CD4-positive, alpha-beta T cell treated with Interleukin-2 at 100 ng/mL for 4 hours (primary cell): ENCODE data around the gene TSPAN2.
A peak's percentile ranks its signal among the peaks of the same experiment; 100 is the strongest.

Source experiments
- DNase-seq: peaks from one replicate; pipeline ENCODE4 v3.0.0-alpha.2; 2020; ENCODE audit warnings: low spot score

The TSPAN2 gene

GRCh38 chr1:115113766-115114165 lies 24.5 kb upstream of the TSPAN2 start:
- DNase-seq, result no peak

- peak; percentile 63 for DNase-seq
Observed at GRCh38 chr1:115112496-115113375, 23.4 kb upstream of the TSPAN2 start.

- no peak for DNase-seq
Observed at GRCh38 chr1:115107516-115108260, 18.4 kb upstream of the TSPAN2 start.

GRCh38 chr1:115105831-115106230 lies 16.5 kb upstream of the TSPAN2 start:
- DNase-seq, result no peak

GRCh38 chr1:115099693-115100050 lies 10.4 kb upstream of the TSPAN2 start:
- DNase-seq, result no peak

- peak; percentile 94 for DNase-seq
Observed at GRCh38 chr1:115098979-115099692, 9.8 kb upstream of the TSPAN2 start.

- DNase-seq, result no peak
Observed at GRCh38 chr1:115092175-115092574, 2.9 kb upstream of the TSPAN2 start.

- no peak for DNase-seq
Observed at GRCh38 chr1:115091572-115091971, 2.3 kb upstream of the TSPAN2 start.

GRCh38 chr1:115090956-115091355 lies 1.7 kb upstream of the TSPAN2 start:
- no peak for DNase-seq

GRCh38 chr1:115090540-115090939 lies 1.2 kb upstream of the TSPAN2 start:
- DNase-seq, result no peak

GRCh38 chr1:115090186-115090490 lies 835 bp upstream of the TSPAN2 start:
- peak; percentile 48 for DNase-seq

- no peak for DNase-seq
Observed at GRCh38 chr1:115088871-115089419, 358 bp downstream of the TSPAN2 start.

GRCh38 chr1:115088115-115088778 lies 1.1 kb downstream of the TSPAN2 start:
- DNase-seq, result no peak

- no peak for DNase-seq
Observed at GRCh38 chr1:115086176-115086830, 3.0 kb downstream of the TSPAN2 start.

GRCh38 chr1:115084902-115085511 lies 4.3 kb downstream of the TSPAN2 start:
- DNase-seq, result peak; percentile 53

- no peak for DNase-seq
Observed at GRCh38 chr1:115082949-115083348, 6.4 kb downstream of the TSPAN2 start.

GRCh38 chr1:115078708-115079107 lies 10.6 kb downstream of the TSPAN2 start:
- no peak for DNase-seq

- no peak for DNase-seq
Observed at GRCh38 chr1:115077984-115078330, 11.3 kb downstream of the TSPAN2 start.

GRCh38 chr1:115077286-115077983 lies 11.9 kb downstream of the TSPAN2 start:
- no peak for DNase-seq

- DNase-seq, result no peak
Observed at GRCh38 chr1:115076384-115076915, 12.9 kb downstream of the TSPAN2 start.
